ENCODE results near the gene GPR6. TPM values are rescaled to one million over a fixed set of nuclear protein-coding genes. Genes with fewer than 3 reads are reported as not detected.

Gene GPR6
- total RNA-seq: not detected

- ChIA-PET CTCF (no interaction called here), POLR2A (no interaction called here)
- no peaks in the 10 kb centered on the region for H3K9me3 Mint-ChIP-seq
Measured at GRCh38 chr6:109978174-109979032, at the start of gene GPR6. Gene GPR6, plus strand, starts transcription at chr6:109978311. Its CDS starts 802 bp downstream, at chr6:109979113.

GRCh38 chr6:109934293-109934692 is 43.8 kb upstream of the GPR6 start:
- Mint-ChIP-seq H3K9me3 (peaks cover 6% of the 10 kb centered on the region), H3K4me1 (ENCODE audit: low read depth) (no peaks in the 10 kb centered on the region), H3K4me3 (no peak overlapping the region), H3K27ac (no peak overlapping the region), H3K27me3 (no peaks in the 10 kb centered on the region), H3K36me3 (no peaks in the 10 kb centered on the region)
- ChIA-PET POLR2A (no interaction called here), CTCF (no interaction called here)
- no peak for DNase-seq
- intact Hi-C loops (cut with micrococcal nuclease): no loop called here

More at GRCh38 chr6:109978174-109979032, at the start of gene GPR6:
- peaks cover 45% of the 10 kb centered on the region for H3K27me3 Mint-ChIP-seq
- no peak within 1 kb of the TSS for H3K4me3 Mint-ChIP-seq
- DNase-seq: peak; percentile 66
- H3K4me1 Mint-ChIP-seq (ENCODE audit: low read depth): no peaks in the 10 kb centered on the region
- no peaks in the 10 kb centered on the region for H3K36me3 Mint-ChIP-seq
- intact Hi-C loops (cut with micrococcal nuclease): no loop called here
- no peak within 1 kb of the TSS for H3K27ac Mint-ChIP-seq

GRCh38 chr6:109939654-109940053 is 38.5 kb upstream of the GPR6 start:
- intact Hi-C loops (cut with micrococcal nuclease): no loop called here
- H3K4me1 Mint-ChIP-seq (ENCODE audit: low read depth): no peaks in the 10 kb centered on the region
- DNase-seq: no peak
- H3K4me3 Mint-ChIP-seq: no peak overlapping the region
- H3K36me3 Mint-ChIP-seq: no peaks in the 10 kb centered on the region
- peaks cover 6% of the 10 kb centered on the region for H3K9me3 Mint-ChIP-seq
- CTCF ChIA-PET: no interaction called here
- H3K27ac Mint-ChIP-seq: no peak overlapping the region
- H3K27me3 Mint-ChIP-seq: peaks cover 4% of the 10 kb centered on the region
- POLR2A ChIA-PET: no interaction called here

DNA sequence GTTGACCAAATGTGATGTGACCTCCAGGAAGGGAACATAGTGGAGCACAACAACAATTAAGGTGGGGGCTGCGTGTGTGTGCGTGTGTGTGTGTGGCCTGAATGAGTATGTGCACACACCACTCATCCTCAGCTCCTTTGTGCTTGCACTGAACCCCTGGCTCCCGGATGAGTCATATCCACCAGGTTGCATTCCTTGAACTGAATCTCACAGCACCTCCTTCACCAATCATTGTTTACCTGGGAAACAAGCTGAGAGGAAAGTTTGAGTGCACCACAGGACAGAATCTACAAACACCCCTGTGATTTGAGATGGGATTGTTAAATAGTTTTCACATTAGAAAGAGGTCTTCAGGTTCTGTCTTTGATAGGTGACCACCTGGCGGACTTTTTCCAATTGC is 33.7 kb upstream of the GPR6 start:
- no peak overlapping the region for H3K27ac Mint-ChIP-seq
- no peaks in the 10 kb centered on the region for H3K9me3 Mint-ChIP-seq
- H3K27me3 Mint-ChIP-seq: peaks cover 11% of the 10 kb centered on the region
- POLR2A ChIA-PET: no interaction called here
- no peaks in the 10 kb centered on the region for H3K36me3 Mint-ChIP-seq
- DNase-seq: no peak
- intact Hi-C loops (cut with micrococcal nuclease): no loop called here
- H3K4me3 Mint-ChIP-seq: no peak overlapping the region
- CTCF ChIA-PET: no interaction called here
- H3K4me1 Mint-ChIP-seq (ENCODE audit: low read depth): no peaks in the 10 kb centered on the region

DNA sequence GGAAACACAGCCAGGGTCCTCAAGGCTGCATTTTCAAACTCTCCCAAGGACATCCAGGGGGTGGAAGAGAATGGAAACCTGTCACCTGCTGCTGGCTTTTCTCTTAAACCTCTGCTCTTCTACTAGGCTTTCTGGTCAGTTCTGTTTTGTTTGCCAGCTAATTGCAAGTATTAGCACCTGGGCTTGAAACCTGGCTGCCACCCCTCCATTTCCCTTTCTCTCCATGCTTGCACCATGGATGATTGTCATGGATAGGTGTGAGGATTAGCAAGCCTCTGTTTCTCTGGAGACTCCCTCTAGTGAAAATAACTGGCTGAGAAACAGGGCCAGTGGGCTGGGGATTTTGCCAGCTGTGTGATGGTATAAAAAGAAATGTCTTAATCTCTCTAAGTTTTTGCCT is 33.0 kb upstream of the GPR6 start:
- intact Hi-C loops (cut with micrococcal nuclease): no loop called here
- H3K4me1 Mint-ChIP-seq (ENCODE audit: low read depth): no peaks in the 10 kb centered on the region
- DNase-seq: no peak
- H3K36me3 Mint-ChIP-seq: no peaks in the 10 kb centered on the region
- H3K27ac Mint-ChIP-seq: no peak overlapping the region
- CTCF ChIA-PET: no interaction called here
- no peak overlapping the region for H3K4me3 Mint-ChIP-seq
- POLR2A ChIA-PET: no interaction called here
- no peaks in the 10 kb centered on the region for H3K9me3 Mint-ChIP-seq
- peaks cover 14% of the 10 kb centered on the region for H3K27me3 Mint-ChIP-seq

- H3K27ac Mint-ChIP-seq: no peak overlapping the region
- no peaks in the 10 kb centered on the region for H3K4me1 Mint-ChIP-seq (ENCODE audit: low read depth)
- no peaks in the 10 kb centered on the region for H3K36me3 Mint-ChIP-seq
- no peak overlapping the region for H3K4me3 Mint-ChIP-seq
- H3K9me3 Mint-ChIP-seq: no peaks in the 10 kb centered on the region
- intact Hi-C loops (cut with micrococcal nuclease): no loop called here
- POLR2A ChIA-PET: no interaction called here
- DNase-seq: no peak
- peaks cover 17% of the 10 kb centered on the region for H3K27me3 Mint-ChIP-seq
- CTCF ChIA-PET: interaction anchor here (0.7 kb wide), 1 partner anchor 92 kb away, joined by 3 read pairs; no protein-coding TSS in a partner anchor
Measured at GRCh38 chr6:109946979-109947378, 31.1 kb upstream of the GPR6 start.

GRCh38 chr6:109949281-109950065 is 28.6 kb upstream of the GPR6 start:
- intact Hi-C loops (cut with micrococcal nuclease): no loop called here
- POLR2A ChIA-PET: no interaction called here
- Mint-ChIP-seq H3K27ac (no peak overlapping the region), H3K9me3 (no peaks in the 10 kb centered on the region), H3K27me3 (peaks cover 18% of the 10 kb centered on the region), H3K4me3 (no peak overlapping the region), H3K4me1 (ENCODE audit: low read depth) (no peaks in the 10 kb centered on the region), H3K36me3 (no peaks in the 10 kb centered on the region)
- CTCF ChIA-PET: no interaction called here
- no peak for DNase-seq

DNA sequence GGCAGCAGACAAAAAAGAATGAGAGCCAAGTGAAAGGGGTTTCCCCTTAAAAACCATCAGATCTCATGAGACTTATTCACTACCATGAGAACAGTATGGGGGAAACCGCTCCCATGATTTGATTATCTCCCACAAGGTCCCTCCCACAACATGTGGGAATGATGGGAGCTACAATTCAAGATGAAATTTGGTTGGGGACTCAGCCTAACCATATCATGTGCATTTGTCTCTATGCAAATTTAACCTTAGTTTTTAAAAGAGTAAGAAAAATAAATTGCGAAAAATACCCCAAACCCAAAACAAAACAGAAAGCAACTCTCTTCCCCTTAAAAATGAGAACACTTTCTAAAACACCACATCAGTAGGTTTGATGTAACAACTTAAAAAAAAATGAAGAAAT is 22.6 kb upstream of the GPR6 start:
- CTCF ChIA-PET: no interaction called here
- no peak overlapping the region for H3K4me3 Mint-ChIP-seq
- intact Hi-C loops (cut with micrococcal nuclease): no loop called here
- POLR2A ChIA-PET: no interaction called here
- H3K4me1 Mint-ChIP-seq (ENCODE audit: low read depth): no peaks in the 10 kb centered on the region
- H3K36me3 Mint-ChIP-seq: no peaks in the 10 kb centered on the region
- peaks cover 14% of the 10 kb centered on the region for H3K27me3 Mint-ChIP-seq
- no peak for DNase-seq
- H3K9me3 Mint-ChIP-seq: no peaks in the 10 kb centered on the region
- H3K27ac Mint-ChIP-seq: no peak overlapping the region

GRCh38 chr6:109958626-109959025 is 19.5 kb upstream of the GPR6 start:
- peaks cover 7% of the 10 kb centered on the region for H3K27me3 Mint-ChIP-seq
- ChIA-PET CTCF (interaction anchor here (0.6 kb wide), 1 partner anchor 476 kb away, joined by 3 read pairs; no protein-coding TSS in a partner anchor), POLR2A (no interaction called here)
- no peak overlapping the region for H3K4me3 Mint-ChIP-seq
- H3K36me3 Mint-ChIP-seq: no peaks in the 10 kb centered on the region
- no peaks in the 10 kb centered on the region for H3K4me1 Mint-ChIP-seq (ENCODE audit: low read depth)
- H3K27ac Mint-ChIP-seq: no peak overlapping the region
- no peaks in the 10 kb centered on the region for H3K9me3 Mint-ChIP-seq
- DNase-seq: no peak
- intact Hi-C loops (cut with micrococcal nuclease): no loop called here

GRCh38 chr6:109961611-109962041 is 16.5 kb upstream of the GPR6 start:
- H3K27ac Mint-ChIP-seq: no peak overlapping the region
- ChIA-PET POLR2A (no interaction called here), CTCF (no interaction called here)
- H3K9me3 Mint-ChIP-seq: no peaks in the 10 kb centered on the region
- H3K4me1 Mint-ChIP-seq (ENCODE audit: low read depth): no peaks in the 10 kb centered on the region
- DNase-seq: no peak
- H3K27me3 Mint-ChIP-seq: no peaks in the 10 kb centered on the region
- intact Hi-C loops (cut with micrococcal nuclease): no loop called here
- no peaks in the 10 kb centered on the region for H3K36me3 Mint-ChIP-seq
- no peak overlapping the region for H3K4me3 Mint-ChIP-seq

DNA sequence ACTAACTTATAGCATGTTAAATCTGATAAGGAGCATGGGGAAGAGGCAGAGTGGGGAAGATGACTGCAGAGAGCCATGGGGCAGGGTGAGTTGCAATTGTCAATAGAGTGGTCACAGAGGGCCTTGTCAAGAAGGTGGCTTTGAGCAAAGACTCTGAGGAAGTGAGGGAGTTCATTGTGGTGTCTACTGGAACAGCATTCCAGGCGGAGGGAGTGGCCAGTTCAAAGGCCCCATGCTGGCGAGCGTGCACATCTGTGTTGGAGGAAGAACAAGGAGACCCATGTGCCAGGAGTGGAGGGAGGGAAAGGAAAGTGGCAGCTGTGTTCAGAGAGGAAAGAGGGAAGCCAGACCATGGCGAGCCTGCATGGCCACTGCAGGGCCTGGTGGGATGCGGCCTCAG is 15.8 kb upstream of the GPR6 start:
- no peaks in the 10 kb centered on the region for H3K36me3 Mint-ChIP-seq
- no peak overlapping the region for H3K4me3 Mint-ChIP-seq
- DNase-seq: no peak
- intact Hi-C loops (cut with micrococcal nuclease): no loop called here
- H3K27ac Mint-ChIP-seq: no peak overlapping the region
- POLR2A ChIA-PET: no interaction called here
- H3K9me3 Mint-ChIP-seq: no peaks in the 10 kb centered on the region
- H3K27me3 Mint-ChIP-seq: no peaks in the 10 kb centered on the region
- no peaks in the 10 kb centered on the region for H3K4me1 Mint-ChIP-seq (ENCODE audit: low read depth)
- CTCF ChIA-PET: no interaction called here

GRCh38 chr6:109963598-109964170 is 14.4 kb upstream of the GPR6 start:
- intact Hi-C loops (cut with micrococcal nuclease): no loop called here
- no peak overlapping the region for H3K4me3 Mint-ChIP-seq
- H3K27me3 Mint-ChIP-seq: no peaks in the 10 kb centered on the region
- POLR2A ChIA-PET: no interaction called here
- no peaks in the 10 kb centered on the region for H3K36me3 Mint-ChIP-seq
- H3K4me1 Mint-ChIP-seq (ENCODE audit: low read depth): no peaks in the 10 kb centered on the region
- no peak for DNase-seq
- no peak overlapping the region for H3K27ac Mint-ChIP-seq
- no peaks in the 10 kb centered on the region for H3K9me3 Mint-ChIP-seq
- CTCF ChIA-PET: no interaction called here
